Upper lobe of left lung (tissue), 4 donors: Measurements from ENCODE around the gene PITPNM3.

Source experiments
- EP300 ChIP-seq, 4 donors: sonication (generic); formaldehyde crosslinking; IDR thresholded peaks; one replicate each; pipeline ENCODE4 v1.5.1; 2017; ENCODE audit warnings: antibody characterized with exemption in 4 of 4, control low read depth in 2 of 4
- POLR2A ChIP-seq, 4 donors: fragments of 450-650 bp; IDR thresholded peaks; one replicate each; pipeline ENCODE4 v1.5.1; 2016 to 2017; ENCODE audit warnings: antibody characterized with exemption in 4 of 4, mild to moderate bottlenecking in 2 of 4
- POLR2AphosphoS5 ChIP-seq, 2 donors: sonication (generic); formaldehyde crosslinking; IDR thresholded peaks; one replicate each; pipeline ENCODE4 v1.5.1; 2017; ENCODE audit warnings: antibody characterized with exemption in 2 of 2
- TF ChIP-seq, protein P1 (sequence below), 6 experiments: fragments of 450-650 bp in 4 of 6; fragments of 200-600 bp in 2 of 6; sonication (generic) in 2 of 6; IDR thresholded peaks; one replicate each; pipeline ENCODE4 v1.5.1; 2016 to 2019; ENCODE audit warnings: antibody characterized with exemption in 6 of 6

- TF ChIP-seq POLR2A (IDR thresholded peaks at IDR 0.05) (no peak), POLR2AphosphoS5 (IDR thresholded peaks at IDR 0.05) (no peak), EP300 (IDR thresholded peaks at IDR 0.05) (no peak)
- TF ChIP-seq, protein P1, sequence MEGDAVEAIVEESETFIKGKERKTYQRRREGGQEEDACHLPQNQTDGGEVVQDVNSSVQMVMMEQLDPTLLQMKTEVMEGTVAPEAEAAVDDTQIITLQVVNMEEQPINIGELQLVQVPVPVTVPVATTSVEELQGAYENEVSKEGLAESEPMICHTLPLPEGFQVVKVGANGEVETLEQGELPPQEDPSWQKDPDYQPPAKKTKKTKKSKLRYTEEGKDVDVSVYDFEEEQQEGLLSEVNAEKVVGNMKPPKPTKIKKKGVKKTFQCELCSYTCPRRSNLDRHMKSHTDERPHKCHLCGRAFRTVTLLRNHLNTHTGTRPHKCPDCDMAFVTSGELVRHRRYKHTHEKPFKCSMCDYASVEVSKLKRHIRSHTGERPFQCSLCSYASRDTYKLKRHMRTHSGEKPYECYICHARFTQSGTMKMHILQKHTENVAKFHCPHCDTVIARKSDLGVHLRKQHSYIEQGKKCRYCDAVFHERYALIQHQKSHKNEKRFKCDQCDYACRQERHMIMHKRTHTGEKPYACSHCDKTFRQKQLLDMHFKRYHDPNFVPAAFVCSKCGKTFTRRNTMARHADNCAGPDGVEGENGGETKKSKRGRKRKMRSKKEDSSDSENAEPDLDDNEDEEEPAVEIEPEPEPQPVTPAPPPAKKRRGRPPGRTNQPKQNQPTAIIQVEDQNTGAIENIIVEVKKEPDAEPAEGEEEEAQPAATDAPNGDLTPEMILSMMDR (IDR thresholded peaks at IDR 0.05): no peak
Measured at GRCh38 chr17:6462692-6463091, 93.7 kb downstream of the PITPNM3 start.
